OCI-LY3 (cell line): ENCODE measurements around the gene TIFAB.

Experiments
- H2AFZ ChIP-seq: fragments of 200-600, 300-600 bp; shearing (Covaris generic); 2 replicates; pipeline ENCODE4 v1.6.0; 2014; ENCODE audit warnings: antibody characterized with exemption, low read depth, low read length
- H3K27ac ChIP-seq: fragments of 200-600, 300-600 bp; sonication (generic); 2 replicates; pipeline ENCODE4 v1.5.1; 2014; ENCODE audit warnings: mild to moderate bottlenecking, low read length, moderate library complexity, mixed read lengths
- H3K27me3 ChIP-seq: fragments of 200-600, 300-600 bp; sonication (generic); 2 replicates; pipeline ENCODE4 v1.6.1; 2014; ENCODE audit warnings: low read depth, low read length, mixed read lengths
- H3K36me3 ChIP-seq: fragments of 200-600, 300-600 bp; sonication (generic); replicated peaks from 2 replicates; pipeline ENCODE3; 2014; ENCODE audit warnings: low read depth, low read length, mixed read lengths
- H3K4me1 ChIP-seq: fragments of 300-600, 200-600 bp; sonication (generic); 2 replicates; pipeline ENCODE4 v1.6.1; 2014; ENCODE audit warnings: low read length, mixed read lengths
- H3K4me2 ChIP-seq: fragments of 200-600, 300-600 bp; sonication (generic); 2 replicates; pipeline ENCODE4 v1.6.1; 2014; ENCODE audit warnings: low read length, mixed read lengths
- H3K4me3 ChIP-seq: fragments of 300-600, 200-600 bp; sonication (generic); 2 replicates; pipeline ENCODE4 v1.5.1; 2014; ENCODE audit warnings: antibody characterized with exemption, mild to moderate bottlenecking, low read length, moderate library complexity
- H3K79me2 ChIP-seq: fragments of 300-600, 200-600 bp; shearing (Covaris generic); 2 replicates; pipeline ENCODE4 v1.6.1; 2014; ENCODE audit warnings: mild to moderate bottlenecking, low read length, mixed read lengths
- H3K9ac ChIP-seq: fragments of 300-600, 200-600 bp; shearing (Covaris generic); 2 replicates; pipeline ENCODE4 v1.6.0; 2014; ENCODE audit warnings: mild to moderate bottlenecking, low read length, moderate library complexity
- H3K9me3 ChIP-seq: fragments of 200-600, 300-600 bp; shearing (Covaris generic); 2 replicates; pipeline ENCODE4 v1.6.1; 2014; ENCODE audit warnings: low read length, mixed read lengths; ENCODE audit not compliant: insufficient read depth
- H4K20me1 ChIP-seq: fragments of 200-600, 300-600 bp; sonication (generic); 2 replicates; pipeline ENCODE4 v1.6.1; 2016; ENCODE audit warnings: low read length, mixed read lengths; ENCODE audit not compliant: insufficient read depth
- EZH2phosphoT487 ChIP-seq: fragments of 200-600 bp; shearing (Covaris generic); IDR thresholded peaks from 2 replicates; pipeline ENCODE4 v1.6.1; 2018; ENCODE audit warnings: antibody characterized with exemption, mixed run types, low read depth
- TF ChIP-seq, protein P1 (sequence below): fragments of 200-600, 300-600 bp; sonication (generic); IDR thresholded peaks from 2 replicates; pipeline ENCODE4 v1.5.1; 2014; ENCODE audit warnings: antibody characterized with exemption, low read length, low read depth

Gene TIFAB

GRCh38 chr5:135467051-135467625 is 15.0 kb upstream of the TIFAB start:
- H3K4me2 ChIP-seq = no peak overlapping the region
- H3K9ac ChIP-seq = no peak overlapping the region
- H3K36me3 ChIP-seq = no peaks in the 10 kb centered on the region
- peaks cover 25% of the 10 kb centered on the region for H3K27me3 ChIP-seq
- H3K79me2 ChIP-seq = no peaks in the 10 kb centered on the region
- no peak overlapping the region for H3K27ac ChIP-seq
- TF ChIP-seq, protein P1, sequence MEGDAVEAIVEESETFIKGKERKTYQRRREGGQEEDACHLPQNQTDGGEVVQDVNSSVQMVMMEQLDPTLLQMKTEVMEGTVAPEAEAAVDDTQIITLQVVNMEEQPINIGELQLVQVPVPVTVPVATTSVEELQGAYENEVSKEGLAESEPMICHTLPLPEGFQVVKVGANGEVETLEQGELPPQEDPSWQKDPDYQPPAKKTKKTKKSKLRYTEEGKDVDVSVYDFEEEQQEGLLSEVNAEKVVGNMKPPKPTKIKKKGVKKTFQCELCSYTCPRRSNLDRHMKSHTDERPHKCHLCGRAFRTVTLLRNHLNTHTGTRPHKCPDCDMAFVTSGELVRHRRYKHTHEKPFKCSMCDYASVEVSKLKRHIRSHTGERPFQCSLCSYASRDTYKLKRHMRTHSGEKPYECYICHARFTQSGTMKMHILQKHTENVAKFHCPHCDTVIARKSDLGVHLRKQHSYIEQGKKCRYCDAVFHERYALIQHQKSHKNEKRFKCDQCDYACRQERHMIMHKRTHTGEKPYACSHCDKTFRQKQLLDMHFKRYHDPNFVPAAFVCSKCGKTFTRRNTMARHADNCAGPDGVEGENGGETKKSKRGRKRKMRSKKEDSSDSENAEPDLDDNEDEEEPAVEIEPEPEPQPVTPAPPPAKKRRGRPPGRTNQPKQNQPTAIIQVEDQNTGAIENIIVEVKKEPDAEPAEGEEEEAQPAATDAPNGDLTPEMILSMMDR = no peak
- TF ChIP-seq EZH2phosphoT487 = no peak
- H4K20me1 ChIP-seq = no peaks in the 10 kb centered on the region
- no peaks in the 10 kb centered on the region for H3K9me3 ChIP-seq
- no peak overlapping the region for H3K4me3 ChIP-seq
- H2AFZ ChIP-seq = no peak overlapping the region
- 0 out of 2 replicates have a peak, but pooled peaks cover 3% of the 10 kb centered on the region for H3K4me1 ChIP-seq

GRCh38 chr5:135466178-135467050 is 14.3 kb upstream of the TIFAB start:
- H3K4me1 ChIP-seq = 0 out of 2 replicates have a peak, but pooled peaks cover 3% of the 10 kb centered on the region
- TF ChIP-seq, protein P1 = peak; percentile 69
- no peak for TF ChIP-seq EZH2phosphoT487
- H3K9ac ChIP-seq = no peak overlapping the region
- H3K79me2 ChIP-seq = no peaks in the 10 kb centered on the region
- peak overlapping the region; percentile 74 for H3K4me2 ChIP-seq
- peak overlapping the region; percentile 41 for H3K4me3 ChIP-seq
- no peaks in the 10 kb centered on the region for H4K20me1 ChIP-seq
- H3K36me3 ChIP-seq = no peaks in the 10 kb centered on the region
- H3K27me3 ChIP-seq = peaks cover 20% of the 10 kb centered on the region; the same call in 1 of the 2 replicates
- no peaks in the 10 kb centered on the region for H3K9me3 ChIP-seq
- H3K27ac ChIP-seq = no peak overlapping the region
- 0 out of 2 replicates have a peak overlapping the region, but pooled peaks have one; percentile 65 for H2AFZ ChIP-seq

GRCh38 chr5:135465391-135466122 is 13.4 kb upstream of the TIFAB start:
- Histone ChIP-seq H3K4me2 (peak overlapping the region; percentile 74), H3K36me3 (no peaks in the 10 kb centered on the region), H3K9me3 (no peaks in the 10 kb centered on the region), H3K4me1 (0 out of 2 replicates have a peak, but pooled peaks cover 3% of the 10 kb centered on the region), H3K79me2 (no peaks in the 10 kb centered on the region), H3K27me3 (peaks cover 19% of the 10 kb centered on the region; the same call in 1 of the 2 replicates), H2AFZ (0 out of 2 replicates have a peak overlapping the region, but pooled peaks have one; percentile 46), H3K9ac (no peak overlapping the region), H4K20me1 (no peaks in the 10 kb centered on the region), H3K27ac (no peak overlapping the region), H3K4me3 (peak overlapping the region; percentile 41)
- no peak for TF ChIP-seq EZH2phosphoT487
- TF ChIP-seq, protein P1 = no peak
